Heart left ventricle (tissue), 16 donors: ENCODE measurements around the gene ITGB6. TPM values are rescaled to one million over a fixed set of nuclear protein-coding genes. Genes with fewer than 3 reads are reported as not detected.

Experiments used
- ATAC-seq, 4 donors: fragments of 200-7000 bp; cut with Tn5 transposase; one replicate each; pipeline ENCODE4 v1.9.1; 2020 to 2022; ENCODE audit warnings: moderate library complexity in 4 of 4, mild to moderate bottlenecking in 3 of 4, moderate number of reproducible peaks in 1 of 4
- DNase-seq, 5 donors: peaks; one replicate each; pipeline ENCODE4 v3.0.0-alpha.2; 2020
- H3K27ac ChIP-seq, 12 donors: fragments of 200-600 bp; sonication (generic) in 4 of 12; one replicate each; pipeline versions ENCODE4 v1.5.0 to v1.8.0; 2016 to 2022; ENCODE audit warnings: mild to moderate bottlenecking in 2 of 12
- H3K27me3 ChIP-seq, 9 donors: fragments of 200-600 bp; sonication (generic) in 2 of 9; one replicate each; pipeline versions ENCODE4 v1.5.1 to v1.8.0; 2016 to 2022; ENCODE audit warnings: mild to moderate bottlenecking in 3 of 9
- H3K36me3 ChIP-seq, 9 donors: fragments of 200-600 bp; sonication (generic) in 2 of 9; one replicate each; pipeline versions ENCODE4 v1.5.0 to v1.8.0; 2018 to 2022; ENCODE audit warnings: mild to moderate bottlenecking in 2 of 9
- H3K4me1 ChIP-seq, 12 donors: fragments of 200-600 bp; sonication (generic) in 4 of 12; one replicate each; pipeline versions ENCODE4 v1.5.0 to v1.8.0; 2016 to 2022; ENCODE audit warnings: mild to moderate bottlenecking in 3 of 12
- H3K4me3 ChIP-seq, 12 donors: fragments of 200-600 bp; sonication (generic) in 4 of 12; one replicate each; pipeline versions ENCODE4 v1.5.0 to v1.8.0; 2017 to 2022; ENCODE audit warnings: mild to moderate bottlenecking in 9 of 12, moderate library complexity in 4 of 12
- H3K9me3 ChIP-seq, 12 donors: fragments of 200-600 bp; sonication (generic) in 4 of 12; one replicate each; pipeline versions ENCODE4 v1.5.0 to v1.8.0; 2016 to 2022; ENCODE audit warnings: mild to moderate bottlenecking in 1 of 12
- POLR2A ChIP-seq, 2 donors: fragments of 450-650 bp; IDR thresholded peaks; one replicate each; pipeline ENCODE4 v1.6.1; 2017; ENCODE audit warnings: antibody characterized with exemption in 2 of 2, mild to moderate bottlenecking in 2 of 2, moderate library complexity in 2 of 2
- WGBS, 4 donors: extraction: QIAGEN DNeasy Blood & Tissue Kit in 2 of 4; methylation state at CpG; one replicate each; pipeline versions ENCODE4 v1.1.5 to v1.1.7; 2013 to 2018; 5-methylcytosine and 5-hydroxymethylcytosine counted together
- intact Hi-C, 10 donors: fragments of 100-400 bp; cut with DNase I; formaldehyde crosslinking; loops; one replicate each; pipeline versions ENCODE4 v1.11.1 to v1.14.2; 2022
- polyA plus RNA-seq, 2 donors: library from polyadenylated mRNA; stranded (reverse); fragments of 200-250 nt; gene quantifications; one replicate each; pipeline ENCODE4 v1.2.3, GENCODE V29; 2013
- total RNA-seq, 9 donors: library from RNA; depleted of rRNA in 2 of 9; stranded (reverse); fragments of >200 nt in 2 of 9; fragmentation: NEBNext Ultra II Directional in 3 of 9; extraction: Animal tissue kit (Norgen Biotek cat#: 25700) in 3 of 9; gene quantifications; one replicate each; pipeline versions ENCODE4 v1.1.0 to v1.2.4, GENCODE V29; 2016 to 2023
- TF ChIP-seq, protein P1 (sequence below), 12 donors: fragments of 200-600 bp; sonication (generic) in 4 of 12; IDR thresholded peaks; one replicate each; pipeline versions ENCODE4 v1.5.0 to v1.8.0; 2018 to 2022; ENCODE audit warnings: antibody characterized with exemption in 12 of 12, mild to moderate bottlenecking in 5 of 12
- donor health status: ischemic (EF 13 %, LVEDD 7.1; RV severe dilation, severe dysfunction).
- donor health status: healthy with polysubstance abuse.
- donor health status: DM: no; HTN: yes; CAD: no.
- donor health status: DM: no; HTN: no; CAD: no.
- donor health status: ischemic (EF 25% LVEDD 6.9; RV normal size, moderate dysfunction).
- donor health status: ischemic (EF 25% LVEDD 5.7; RV mildly dilated, moderate dysfunction).
- donor health status: healthy.
- donor health status: DM: yes; HTN: yes; CAD: no.
- donor health status: ischemic (EF 35%, LVEDD 5.7; RV mildly dilated, moderate dysfunction).
- donor health status: nonischemic (EF 11% LVEDD 7.7; RV severe dilation, severe dysfunction).
- donor health status: DM: yes; HTN: yes; CAD: no.
- donor health status: PGD.
- donor health status: ischemic (EF 29% LVEDD 5.4; RV normal size, mild dysfunction).
- donor health status: nonischemic (EF 23%, LVEDD 6.1; RV moderate dilation, normal function).

The ITGB6 gene
- total and polyA plus RNA-seq, 11 donors, result 0.27 to 4.2 (median 0.75) TPM

DNA sequence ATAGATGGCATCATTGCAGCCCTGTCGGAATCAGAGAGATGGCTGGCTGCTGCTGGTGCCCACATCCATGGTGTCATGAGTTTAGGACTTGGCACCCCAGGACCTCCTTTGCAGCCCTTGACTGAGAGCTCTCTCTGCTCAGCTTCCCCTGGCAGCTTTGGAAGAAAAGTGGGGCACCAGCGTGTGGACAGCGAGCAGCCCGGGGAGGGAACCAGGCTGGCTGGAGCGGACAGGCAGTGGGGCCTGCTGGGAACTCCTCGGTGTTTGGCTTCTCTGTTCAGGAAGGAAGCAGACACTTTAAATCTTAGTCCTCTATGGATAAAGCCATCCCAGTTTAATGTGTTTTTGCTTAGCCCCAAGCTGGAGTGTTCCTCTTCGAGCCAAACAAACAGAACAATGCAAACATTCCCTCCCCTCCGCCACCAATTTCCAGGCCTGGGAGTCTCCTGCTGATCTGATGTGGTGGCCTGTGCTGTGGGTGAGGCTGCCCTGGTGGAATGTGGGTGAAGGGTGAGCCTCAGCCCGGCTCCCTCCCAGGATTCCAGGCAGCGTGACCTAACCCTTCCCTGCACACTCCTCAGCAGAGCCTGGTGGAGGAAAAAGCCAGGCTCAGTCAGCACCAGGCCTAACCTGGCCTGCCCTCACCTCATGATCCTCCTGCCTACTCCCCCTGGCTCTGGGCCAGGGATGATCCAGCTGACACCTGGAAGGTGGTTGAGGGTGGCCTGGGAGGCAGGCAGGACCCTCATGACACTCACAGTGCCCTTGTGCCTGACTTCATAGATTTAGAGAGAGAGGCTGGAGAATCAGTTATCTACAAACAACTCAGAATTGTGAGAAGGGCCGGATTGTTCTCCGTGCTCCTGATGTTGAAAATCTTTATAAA lies 21.6 kb upstream of the ITGB6 start:
- Histone ChIP-seq H3K9me3 (no peaks in the 10 kb centered on the region), H3K4me3 (no peak overlapping the region), H3K36me3 (no peaks in the 10 kb centered on the region), H3K27ac (peak overlapping the region; percentile 60 to 91 (median 76)), H3K4me1 (peaks cover 0 to 35% (median 17%) of the 10 kb centered on the region in 12 donors), H3K27me3 (no peaks in the 10 kb centered on the region)
- WGBS, 4 donors, result 48 to 58% (median 57%) methylated on average over 9 to 12 of the region's 12 CpGs
- DNase-seq, result peak; percentile 50 to 85 (median 73)
- TF ChIP-seq, protein P1, sequence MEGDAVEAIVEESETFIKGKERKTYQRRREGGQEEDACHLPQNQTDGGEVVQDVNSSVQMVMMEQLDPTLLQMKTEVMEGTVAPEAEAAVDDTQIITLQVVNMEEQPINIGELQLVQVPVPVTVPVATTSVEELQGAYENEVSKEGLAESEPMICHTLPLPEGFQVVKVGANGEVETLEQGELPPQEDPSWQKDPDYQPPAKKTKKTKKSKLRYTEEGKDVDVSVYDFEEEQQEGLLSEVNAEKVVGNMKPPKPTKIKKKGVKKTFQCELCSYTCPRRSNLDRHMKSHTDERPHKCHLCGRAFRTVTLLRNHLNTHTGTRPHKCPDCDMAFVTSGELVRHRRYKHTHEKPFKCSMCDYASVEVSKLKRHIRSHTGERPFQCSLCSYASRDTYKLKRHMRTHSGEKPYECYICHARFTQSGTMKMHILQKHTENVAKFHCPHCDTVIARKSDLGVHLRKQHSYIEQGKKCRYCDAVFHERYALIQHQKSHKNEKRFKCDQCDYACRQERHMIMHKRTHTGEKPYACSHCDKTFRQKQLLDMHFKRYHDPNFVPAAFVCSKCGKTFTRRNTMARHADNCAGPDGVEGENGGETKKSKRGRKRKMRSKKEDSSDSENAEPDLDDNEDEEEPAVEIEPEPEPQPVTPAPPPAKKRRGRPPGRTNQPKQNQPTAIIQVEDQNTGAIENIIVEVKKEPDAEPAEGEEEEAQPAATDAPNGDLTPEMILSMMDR (IDR thresholded peaks at IDR 0.05), result no peak
- ATAC-seq, result peak; percentile 93 to 98 (median 97)
- intact Hi-C loops, result loop anchor here in 1 of 10 donors (2.0 kb wide), 1 partner anchor 31 kb away; no protein-coding TSS in a partner anchor

DNA sequence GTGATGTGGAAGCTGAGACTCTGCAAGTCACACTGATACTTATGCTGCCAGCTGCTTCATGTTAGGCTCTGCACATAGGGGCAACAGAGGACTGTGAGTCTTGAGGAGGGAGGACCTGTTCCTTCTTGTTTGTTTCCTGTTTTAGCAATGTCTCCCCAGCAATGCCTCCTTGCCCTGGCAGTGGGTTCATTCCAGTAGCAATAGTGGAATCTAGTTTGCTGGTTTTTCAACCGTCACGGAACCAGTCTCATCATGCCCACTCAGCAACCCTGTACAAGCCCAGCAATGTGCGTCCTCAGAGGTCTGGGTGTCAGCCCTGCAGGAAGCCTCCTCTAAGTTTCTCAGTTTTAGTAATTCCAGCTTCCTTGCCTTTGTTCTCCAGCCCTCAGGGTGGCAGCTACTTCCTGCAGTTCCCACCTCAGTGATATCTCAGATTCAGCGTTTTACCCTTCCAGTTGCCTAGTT lies 20.5 kb upstream of the ITGB6 start:
- H3K9me3 ChIP-seq, result no peaks in the 10 kb centered on the region
- no peaks in the 10 kb centered on the region for H3K36me3 ChIP-seq
- intact Hi-C loops, result loop anchor here in 1 of 10 donors (2.0 kb wide), 1 partner anchor 32 kb away; no protein-coding TSS in a partner anchor
- no peaks in the 10 kb centered on the region for H3K27me3 ChIP-seq
- peaks cover 0 to 30% (median 16%) of the 10 kb centered on the region in 12 donors for H3K4me1 ChIP-seq
- no peak overlapping the region for H3K4me3 ChIP-seq
- H3K27ac ChIP-seq, result peak overlapping the region in 7 of 12 donors; percentile 69 to 91 (median 75)
- TF ChIP-seq, protein P1 (IDR thresholded peaks at IDR 0.05), result no peak
- TF ChIP-seq POLR2A (IDR thresholded peaks at IDR 0.05), result no peak
- WGBS, 4 donors, result 63 to 71% (median 69%) methylated on average over 4 of the region's 4 CpGs
- DNase-seq (no peak), ATAC-seq (no peak)

DNA sequence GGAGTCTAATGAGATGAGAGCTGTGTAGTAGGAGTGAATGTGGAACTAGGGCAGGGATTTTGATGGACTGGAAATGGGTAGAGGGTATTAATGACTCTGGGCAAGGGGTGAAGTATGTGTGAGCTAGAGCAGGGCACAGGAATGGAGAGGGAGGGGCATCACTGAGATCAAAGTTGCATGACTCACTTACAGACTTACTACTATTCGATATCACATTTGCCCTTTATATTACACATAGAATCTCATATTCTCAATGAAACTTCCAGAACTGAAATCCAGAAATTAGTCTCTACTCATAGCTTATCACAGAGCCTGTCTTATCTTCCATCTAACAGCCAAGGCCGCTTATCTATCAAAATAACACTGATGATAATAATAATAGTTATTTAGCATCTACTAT lies 20.0 kb upstream of the ITGB6 start:
- DNase-seq (no peak), ATAC-seq (no peak)
- no peaks in the 10 kb centered on the region for H3K27me3 ChIP-seq
- TF ChIP-seq POLR2A (IDR thresholded peaks at IDR 0.05), result no peak
- TF ChIP-seq, protein P1 (IDR thresholded peaks at IDR 0.05), result no peak
- peaks cover 0 to 27% (median 19%) of the 10 kb centered on the region in 12 donors for H3K4me1 ChIP-seq
- no peaks in the 10 kb centered on the region for H3K36me3 ChIP-seq
- intact Hi-C loops, result loop anchor here in 1 of 10 donors (2.0 kb wide), 1 partner anchor 33 kb away; no protein-coding TSS in a partner anchor
- H3K4me3 ChIP-seq, result no peak overlapping the region
- H3K27ac ChIP-seq, result peak overlapping the region in 1 of 12 donors; percentile 90
- 89 to 97% (median 92%) methylated on average over 2 of the region's 2 CpGs for whole genome bisulfite sequencing, 4 donors
- no peaks in the 10 kb centered on the region for H3K9me3 ChIP-seq
